Measurements from ENCODE around the gene MTHFD1. TPM values are rescaled to one million over a fixed set of nuclear protein-coding genes. Genes with fewer than 3 reads are reported as not detected.

The MTHFD1 gene
- polyA plus RNA-seq, 1 of the 3 experiments (the other 2 are of a cell fraction): 31.0 TPM

GRCh38 chr14:64502456-64502855, 114.3 kb downstream of the MTHFD1 start:
- peak overlapping the region; percentile 98 for H3K4me2 ChIP-seq
- H4K20me1 ChIP-seq (ENCODE audit: insufficient read depth): peaks cover 23% of the 10 kb centered on the region
- peak overlapping the region; percentile 97 for H3K9ac ChIP-seq
- H2AFZ ChIP-seq (ENCODE audit: low read depth): no peak overlapping the region
- peaks cover 79% of the 10 kb centered on the region for H3K79me2 ChIP-seq (ENCODE audit: insufficient read depth)
- H3F3A ChIP-seq (replicated peaks; ENCODE audit: insufficient read depth): peaks cover 26% of the 10 kb centered on the region
- no peaks in the 10 kb centered on the region for H3K9me3 ChIP-seq
- TF ChIP-seq FOSL2 (IDR thresholded peaks at IDR 0.05; ENCODE audit: borderline replicate concordance, low read depth): no peak
- no peak for TF ChIP-seq YY1 (IDR thresholded peaks at IDR 0.05; ENCODE audit: low read depth)
- no peaks in the 10 kb centered on the region for H3K9me2 ChIP-seq
- CTCF ChIA-PET: interaction anchor here (0.7 to 5.6 kb wide), 8 partner anchors 9 to 939 kb away, joined by 3 to 20 read pairs (median 6); no protein-coding TSS in a partner anchor
- peaks cover 2 to 6% of the 10 kb centered on the region in 2 experiments for H3K36me3 ChIP-seq (replicated peaks in 1 of 2; ENCODE audit: control insufficient read depth in 1 of 2, insufficient read depth in 2 of 2, low read length in 1 of 2)
- peaks cover 30 to 33% of the 10 kb centered on the region in 2 experiments for H3K4me1 ChIP-seq (ENCODE audit: control insufficient read depth in 1 of 2, insufficient read depth in 2 of 2, low read depth in 1 of 2, low read length in 1 of 2)
- DNase-seq: no peak
- peak overlapping the region; percentile 92 for H3K4me3 ChIP-seq (ENCODE audit: low read depth in 2 of 2, low read length in 1 of 2)
- peak overlapping the region; percentile 95 to 99 for H3K27ac ChIP-seq (ENCODE audit: low read depth in 2 of 2, low read length in 1 of 2)
- POLR2A ChIA-PET: interaction anchor here (0.6 to 1.7 kb wide), 4 partner anchors 16 to 601 kb away, joined by 3 to 5 read pairs (median 4); partner anchors contain the start of genes AKAP5 and MTHFD1
- no peaks in the 10 kb centered on the region for H3K27me3 ChIP-seq (ENCODE audit: insufficient read depth)
- WGBS (ENCODE audit: low lambda C conversion rate): 41% methylated on average over 6 of the region's 6 CpGs

DNA sequence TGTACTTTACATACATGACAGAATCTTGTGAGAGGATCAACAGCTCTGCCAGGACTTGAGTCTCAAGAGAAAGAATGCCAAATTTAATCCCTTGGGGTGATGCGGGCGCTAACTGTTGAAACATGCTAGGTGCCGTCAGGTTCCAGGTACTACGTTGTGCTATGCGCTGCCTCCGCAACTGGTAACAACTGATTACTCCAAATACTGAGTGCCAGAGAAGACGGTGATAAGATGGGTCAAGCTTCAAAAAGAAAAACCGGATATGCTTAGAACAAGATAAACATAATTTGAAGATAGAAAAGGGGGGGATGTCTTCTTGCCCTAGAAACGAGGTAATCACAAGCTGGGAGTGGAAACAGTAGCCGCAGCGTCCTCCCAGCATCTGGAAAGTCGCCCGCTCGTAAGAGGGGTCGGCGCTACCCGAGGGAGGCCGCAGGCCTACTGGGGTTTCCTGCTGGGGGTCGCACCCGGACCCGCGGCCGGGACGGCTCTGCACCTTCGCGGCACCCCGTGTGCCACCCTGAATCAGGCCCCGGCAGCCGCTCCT, 114.8 kb downstream of the MTHFD1 start:
- TF ChIP-seq IRF3 (IDR thresholded peaks at IDR 0.05; ENCODE audit: low read depth, low read length) (no peak), EP300 (IDR thresholded peaks at IDR 0.05; ENCODE audit: borderline replicate concordance in 1 of 2, low read depth in 1 of 2, low read length in 1 of 2) (no peak), RAD21 (IDR thresholded peaks at IDR 0.05; ENCODE audit: low read length) (no peak), TCF12 (IDR thresholded peaks at IDR 0.05) (no peak), EZH2phosphoT487 (IDR thresholded peaks at IDR 0.05; ENCODE audit: borderline replicate concordance, low read depth) (no peak), MXI1 (IDR thresholded peaks at IDR 0.05; ENCODE audit: low read depth, low read length) (no peak; the same call in 1 of the 2 replicates), MEF2A (IDR thresholded peaks at IDR 0.05; ENCODE audit: borderline replicate concordance, low read depth) (no peak), SIN3A (IDR thresholded peaks at IDR 0.05; ENCODE audit: borderline replicate concordance, low read depth, low read length) (no peak), GATA2 (CRISPR knock-in tag; IDR thresholded peaks at IDR 0.05) (no peak), JUND (IDR thresholded peaks at IDR 0.05) (no peak), CHD2 (IDR thresholded peaks at IDR 0.05; ENCODE audit: low read length, partially characterized antibody) (no peak), FOSL2 (IDR thresholded peaks at IDR 0.05; ENCODE audit: borderline replicate concordance, low read depth) (no peak), TAF1 (IDR thresholded peaks at IDR 0.05; ENCODE audit: borderline replicate concordance, low read depth, low read length) (no peak), POLR2AphosphoS5 (IDR thresholded peaks at IDR 0.05; ENCODE audit: low read depth, low read length) (no peak), RFX5 (IDR thresholded peaks at IDR 0.05; ENCODE audit: low read length) (no peak), ZBTB33 (IDR thresholded peaks at IDR 0.05; ENCODE audit: borderline replicate concordance, low read depth) (no peak), RCOR1 (IDR thresholded peaks at IDR 0.05; ENCODE audit: low read length) (no peak), TEAD4 (IDR thresholded peaks at IDR 0.05; ENCODE audit: borderline replicate concordance, insufficient read depth) (no peak)
- TF ChIP-seq, protein P1, sequence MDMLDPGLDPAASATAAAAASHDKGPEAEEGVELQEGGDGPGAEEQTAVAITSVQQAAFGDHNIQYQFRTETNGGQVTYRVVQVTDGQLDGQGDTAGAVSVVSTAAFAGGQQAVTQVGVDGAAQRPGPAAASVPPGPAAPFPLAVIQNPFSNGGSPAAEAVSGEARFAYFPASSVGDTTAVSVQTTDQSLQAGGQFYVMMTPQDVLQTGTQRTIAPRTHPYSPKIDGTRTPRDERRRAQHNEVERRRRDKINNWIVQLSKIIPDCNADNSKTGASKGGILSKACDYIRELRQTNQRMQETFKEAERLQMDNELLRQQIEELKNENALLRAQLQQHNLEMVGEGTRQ (IDR thresholded peaks at IDR 0.05; ENCODE audit: borderline replicate concordance, low read depth, low read length): no peak
- TF ChIP-seq, protein P2, sequence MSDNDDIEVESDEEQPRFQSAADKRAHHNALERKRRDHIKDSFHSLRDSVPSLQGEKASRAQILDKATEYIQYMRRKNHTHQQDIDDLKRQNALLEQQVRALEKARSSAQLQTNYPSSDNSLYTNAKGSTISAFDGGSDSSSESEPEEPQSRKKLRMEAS (IDR thresholded peaks at IDR 0.05; ENCODE audit: low read depth): no peak
- POLR2A ChIA-PET: interaction anchor here (0.6 to 1.7 kb wide), 4 partner anchors 16 to 601 kb away, joined by 3 to 6 read pairs (median 4); partner anchors contain the start of gene AKAP5
- Histone ChIP-seq H4K20me1 (ENCODE audit: insufficient read depth) (peaks cover 28% of the 10 kb centered on the region), H2AFZ (ENCODE audit: low read depth) (peak overlapping the region; percentile 87), H3K9me3 (no peaks in the 10 kb centered on the region), H3K4me2 (peak overlapping the region; percentile 98), H3K9ac (peak overlapping the region; percentile 97), H3F3A (replicated peaks; ENCODE audit: insufficient read depth) (peaks cover 26% of the 10 kb centered on the region), H3K27ac (ENCODE audit: low read depth in 2 of 2, low read length in 1 of 2) (peak overlapping the region; percentile 95 to 99), H3K4me3 (ENCODE audit: low read depth in 2 of 2, low read length in 1 of 2) (peak overlapping the region; percentile 92), H3K4me1 (ENCODE audit: control insufficient read depth in 1 of 2, insufficient read depth in 2 of 2, low read depth in 1 of 2, low read length in 1 of 2) (peaks cover 34 to 37% of the 10 kb centered on the region in 2 experiments), H3K36me3 (replicated peaks in 1 of 2; ENCODE audit: control insufficient read depth in 1 of 2, insufficient read depth in 2 of 2, low read length in 1 of 2) (peaks cover 0 to 6% of the 10 kb centered on the region in 2 experiments), H3K27me3 (ENCODE audit: insufficient read depth) (no peaks in the 10 kb centered on the region), H3K9me2 (no peaks in the 10 kb centered on the region), H3K79me2 (ENCODE audit: insufficient read depth) (peaks cover 84% of the 10 kb centered on the region)
- DNase-seq: no peak
- 3% methylated on average over 18 of the region's 29 CpGs for WGBS (ENCODE audit: low lambda C conversion rate)
- CTCF ChIA-PET: interaction anchor here (0.7 to 5.6 kb wide), 6 partner anchors 8 to 334 kb away, joined by 3 to 20 read pairs (median 8); no protein-coding TSS in a partner anchor

Data from SK-N-SH (cell line).